GM12872 (cell line): ENCODE data around the gene PPP2R5B.

ENCODE experiments used
- CTCF ChIP-seq: IDR thresholded peaks from 3 replicates; pipeline ENCODE4 v1.5.1; 2011; ENCODE audit warnings: low read depth, mild to moderate bottlenecking, low read length, moderate library complexity; ENCODE audit not compliant: insufficient read depth

Gene PPP2R5B

GRCh38 chr11:64933935-64934681 lies 9.6 kb downstream of the PPP2R5B start:
- TF ChIP-seq CTCF, result no peak

GRCh38 chr11:64934682-64935358 lies 10.3 kb downstream of the PPP2R5B start:
- no peak for TF ChIP-seq CTCF

GRCh38 chr11:64935359-64936081 lies 11.0 kb downstream of the PPP2R5B start, which contains the start of gene GPHA2:
Gene GPHA2 (minus strand): TSS chr11:64935893. CDS start chr11:64935460, 433 bp downstream.
- no peak for TF ChIP-seq CTCF

- no peak for TF ChIP-seq CTCF
Measured at GRCh38 chr11:64936539-64936938, 12.1 kb downstream of the PPP2R5B start.

- no peak for TF ChIP-seq CTCF
Measured at GRCh38 chr11:64947208-64947814, 22.8 kb downstream of the PPP2R5B start.

GRCh38 chr11:64951529-64951928 lies 27.0 kb downstream of the PPP2R5B start:
- TF ChIP-seq CTCF, result no peak

- no peak for TF ChIP-seq CTCF
Measured at GRCh38 chr11:64954201-64954600, 29.7 kb downstream of the PPP2R5B start.
